Activated CD4-positive, CD25-positive, alpha-beta regulatory T cell (primary cell): ENCODE data around the gene PCDHA4.

Experiments used
- DNase-seq, 4 experiments: peaks; one replicate each; lab custom pipeline; 2025; lab: John Stamatoyannopoulos, UW

The PCDHA4 gene

GRCh38 chr5:140857177-140857986 is 50.5 kb downstream of the PCDHA4 start:
- no peak for DNase-seq

DNA sequence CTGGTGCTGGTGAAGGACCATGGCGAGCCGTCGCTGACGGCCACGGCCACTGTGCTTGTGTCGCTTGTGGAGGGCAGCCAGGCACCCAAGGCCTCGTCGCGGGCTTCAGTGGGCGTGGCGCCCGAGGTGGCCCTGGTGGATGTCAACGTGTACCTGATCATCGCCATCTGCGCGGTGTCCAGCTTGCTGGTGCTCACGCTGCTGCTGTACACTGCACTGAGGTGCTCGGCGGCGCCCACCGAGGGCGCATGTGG is 51.0 kb downstream of the PCDHA4 start:
- DNase-seq = no peak

- DNase-seq = no peak
These were observed 55.8 kb downstream of the PCDHA4 start for GRCh38 chr5:140862441-140863295.
